PFSK-1 (cell line): ENCODE results near the gene PIRT.

ENCODE experiments used
- FOXP2 ChIP-seq: optimal IDR thresholded peaks from 2 replicates; pipeline ENCODE3; 2011; ENCODE audit warnings: borderline replicate concordance, control low read depth, inconsistent platforms; ENCODE audit not compliant: insufficient read depth; ENCODE audit errors: extremely low read length, extremely low read depth
- POLR2AphosphoS5 ChIP-seq: IDR thresholded peaks from 2 replicates; pipeline ENCODE4 v1.6.1; 2012; ENCODE audit warnings: low read depth, mild to moderate bottlenecking, control low read depth, low read length, moderate library complexity
- REST ChIP-seq, 2 experiments: IDR thresholded peaks; 2 replicates each; pipeline versions ENCODE4 v1.6.1 to v1.8.0; 2011 to 2012; ENCODE audit warnings: low read depth in 2 of 2, low read length in 2 of 2, control low read depth in 1 of 2, inconsistent platforms in 1 of 2, mild to moderate bottlenecking in 1 of 2, moderate library complexity in 1 of 2; ENCODE audit not compliant: insufficient read depth in 1 of 2
- SIN3A ChIP-seq: IDR thresholded peaks from 2 replicates; pipeline ENCODE4 v1.6.1; 2012; ENCODE audit warnings: mild to moderate bottlenecking, low read length, moderate library complexity, borderline replicate concordance; ENCODE audit not compliant: insufficient read depth
- TAF1 ChIP-seq: IDR thresholded peaks from 2 replicates; pipeline ENCODE4 v1.6.1; 2012; ENCODE audit warnings: low read length, control low read depth, borderline replicate concordance; ENCODE audit not compliant: insufficient read depth

PIRT gene

GRCh38 chr17:10779609-10780008 is 58.3 kb downstream of the PIRT start:
- TF ChIP-seq SIN3A (no peak), POLR2AphosphoS5 (no peak), REST (IDR thresholded peaks at IDR 0.05; ENCODE audit: insufficient read depth in 1 of 2, low read depth in 2 of 2, low read length in 2 of 2) (no peak), FOXP2 (no peak), TAF1 (no peak)

- TF ChIP-seq POLR2AphosphoS5 (no peak), REST (IDR thresholded peaks at IDR 0.05; ENCODE audit: insufficient read depth in 1 of 2, low read depth in 2 of 2, low read length in 2 of 2) (no peak), SIN3A (no peak), FOXP2 (no peak), TAF1 (no peak)
These were observed 60.0 kb downstream of the PIRT start for GRCh38 chr17:10777890-10778289.

GRCh38 chr17:10777131-10777807 is 60.6 kb downstream of the PIRT start:
- TF ChIP-seq REST (IDR thresholded peaks at IDR 0.05; ENCODE audit: insufficient read depth in 1 of 2, low read depth in 2 of 2, low read length in 2 of 2) (no peak), FOXP2 (no peak), POLR2AphosphoS5 (no peak), SIN3A (no peak), TAF1 (no peak)

GRCh38 chr17:10776381-10776780 is 61.5 kb downstream of the PIRT start:
- TF ChIP-seq TAF1 (no peak), REST (IDR thresholded peaks at IDR 0.05; ENCODE audit: insufficient read depth in 1 of 2, low read depth in 2 of 2, low read length in 2 of 2) (no peak), FOXP2 (no peak), SIN3A (no peak), POLR2AphosphoS5 (no peak)
